HG03521 (cell line): ENCODE results near the gene PWWP2B.

Experiments
- ATAC-seq: cut with Tn5 transposase; IDR thresholded peaks from one replicate; pipeline ENCODE4 v1.9.1; 2021; ENCODE audit warnings: mild to moderate bottlenecking, moderate library complexity; ENCODE audit not compliant: unreplicated experiment

Gene PWWP2B

DNA sequence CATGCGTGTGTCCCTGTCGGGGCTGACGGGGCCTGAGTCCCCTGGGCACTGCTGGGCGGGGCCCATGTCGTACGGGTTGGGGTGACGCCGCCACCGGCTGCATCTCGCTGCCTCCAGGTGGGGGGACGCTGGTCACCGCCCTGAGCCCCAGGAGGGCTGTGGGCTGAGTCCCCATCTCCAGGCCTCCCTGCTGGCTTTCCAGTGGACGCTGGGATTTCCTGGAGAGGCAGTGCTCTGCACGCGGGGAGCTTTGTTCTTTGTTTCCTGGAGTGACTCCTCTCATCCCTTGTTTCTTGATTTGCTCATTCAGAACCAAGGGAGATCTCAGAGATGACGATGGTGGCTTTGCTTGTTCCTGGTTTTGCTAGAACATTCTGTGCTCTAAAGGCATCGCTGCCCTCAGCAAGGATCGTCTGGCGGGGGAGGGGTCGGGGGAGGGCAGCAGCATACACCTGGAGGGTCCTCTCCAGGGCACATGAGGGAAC is 21.0 kb downstream of the PWWP2B start:
- no peak for ATAC-seq

DNA sequence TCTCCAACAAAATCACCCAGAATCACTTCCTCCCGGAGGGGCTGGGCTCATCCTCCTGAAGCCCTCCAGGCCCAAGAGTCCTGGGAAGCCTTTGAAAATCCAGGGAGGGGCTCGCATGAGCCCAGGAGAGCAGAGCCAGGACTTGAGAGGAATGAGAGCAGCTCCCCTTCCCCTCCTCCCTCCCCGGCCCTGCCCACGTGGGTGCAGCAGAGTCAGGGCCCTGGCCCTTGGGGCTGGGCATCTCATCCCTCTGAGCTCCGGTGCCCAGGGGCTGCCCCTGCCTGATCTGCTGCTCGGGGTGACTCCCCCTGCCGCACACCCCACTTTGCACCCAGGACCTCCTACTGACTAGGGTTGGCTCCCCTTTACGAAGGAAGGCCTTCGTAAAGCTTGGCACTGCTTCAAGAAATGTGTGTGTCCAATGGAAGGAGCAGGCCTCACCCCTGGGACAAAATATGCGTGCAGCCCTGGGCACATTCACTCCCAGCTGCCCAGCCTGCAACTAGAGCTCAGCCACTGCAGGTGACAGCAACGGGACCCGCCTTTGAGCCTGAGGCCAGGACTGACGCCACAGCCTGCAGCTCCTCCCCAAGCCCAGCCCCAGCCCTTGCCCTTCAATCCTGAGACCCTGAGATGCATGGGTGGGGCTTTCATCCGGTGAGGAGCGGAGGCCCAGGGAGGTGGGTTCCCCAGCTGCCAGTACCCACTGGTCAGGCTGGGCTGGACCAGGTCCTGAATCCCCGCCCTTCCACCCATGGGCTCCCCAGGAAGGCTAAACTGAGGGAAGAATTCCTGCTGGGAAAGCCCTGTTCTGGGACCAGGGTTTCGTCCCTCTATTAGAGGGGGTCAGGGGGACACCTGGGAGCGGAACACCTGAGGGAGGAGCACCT is 21.8 kb downstream of the PWWP2B start:
- no peak for ATAC-seq

DNA sequence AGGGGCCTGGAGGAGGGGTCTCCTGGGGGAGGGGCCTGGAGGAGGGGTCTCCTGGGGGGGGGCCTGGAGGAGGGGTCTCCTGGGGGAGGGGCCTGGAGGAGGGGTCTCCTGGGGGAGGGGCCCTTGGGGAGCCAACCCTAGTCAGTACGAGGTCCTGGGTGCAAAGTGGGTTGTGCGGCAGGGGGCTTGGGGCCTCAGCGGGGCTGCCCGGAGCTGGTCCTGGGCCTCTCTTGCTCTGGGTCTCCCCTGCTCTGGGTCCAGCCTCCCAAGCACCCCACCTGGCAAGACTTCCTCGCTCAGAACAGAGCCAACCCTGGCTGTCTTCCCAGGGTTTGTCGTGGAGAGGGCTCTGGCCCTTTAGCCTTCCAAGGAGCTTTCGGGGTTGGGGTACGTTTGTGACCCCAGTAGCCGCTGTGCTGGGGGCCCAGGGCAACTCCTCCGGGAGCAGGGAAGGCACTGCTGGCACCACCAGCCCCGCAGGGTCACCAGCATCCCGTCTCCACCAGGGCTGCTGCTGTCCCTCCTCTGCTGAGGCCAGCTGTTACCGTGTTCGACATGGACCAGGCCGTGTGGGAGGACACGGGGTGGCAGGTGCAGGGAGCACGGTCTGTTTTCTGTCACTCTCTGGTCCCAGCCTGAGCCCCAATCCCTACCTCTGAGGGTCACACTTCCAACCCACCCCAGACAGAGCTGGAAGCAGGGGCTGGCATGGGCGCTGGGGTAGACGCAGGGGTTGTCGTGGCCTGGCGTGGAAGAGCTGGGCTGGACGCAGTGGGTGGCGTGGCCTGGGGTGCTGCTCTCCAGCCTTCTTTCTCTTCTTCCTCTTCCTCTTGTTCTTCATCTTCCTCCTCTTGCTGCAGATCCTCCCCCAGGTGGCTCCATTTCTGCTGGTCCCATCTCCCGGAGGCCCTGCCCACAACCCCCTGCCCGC is 22.8 kb downstream of the PWWP2B start:
- ATAC-seq = no peak

DNA sequence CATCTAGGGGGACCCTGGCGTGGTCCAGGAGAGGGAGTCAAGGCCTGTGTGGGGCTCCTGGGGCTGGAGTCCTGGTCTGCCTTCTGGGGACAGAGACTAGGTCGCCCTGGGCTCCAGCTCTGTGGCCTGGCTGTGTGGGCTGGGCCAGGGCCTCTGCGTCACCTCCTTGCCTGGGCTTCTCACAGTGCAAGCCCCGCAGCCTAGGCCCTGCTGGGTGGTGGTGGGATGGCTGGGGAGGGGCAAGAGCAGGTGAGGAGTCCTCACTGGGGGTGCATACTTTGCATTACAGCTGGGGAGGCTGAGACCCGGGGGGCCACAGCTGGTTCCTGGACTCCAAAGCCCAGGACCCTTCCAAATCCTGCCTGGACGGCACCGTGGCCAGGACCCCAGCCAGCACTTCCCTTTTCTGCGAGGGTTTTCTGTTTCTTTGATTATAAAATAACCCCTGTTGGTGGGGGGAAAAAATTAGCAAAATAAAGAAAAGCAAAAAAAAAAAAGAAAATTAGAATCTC is 23.5 kb downstream of the PWWP2B start:
- no peak for ATAC-seq

DNA sequence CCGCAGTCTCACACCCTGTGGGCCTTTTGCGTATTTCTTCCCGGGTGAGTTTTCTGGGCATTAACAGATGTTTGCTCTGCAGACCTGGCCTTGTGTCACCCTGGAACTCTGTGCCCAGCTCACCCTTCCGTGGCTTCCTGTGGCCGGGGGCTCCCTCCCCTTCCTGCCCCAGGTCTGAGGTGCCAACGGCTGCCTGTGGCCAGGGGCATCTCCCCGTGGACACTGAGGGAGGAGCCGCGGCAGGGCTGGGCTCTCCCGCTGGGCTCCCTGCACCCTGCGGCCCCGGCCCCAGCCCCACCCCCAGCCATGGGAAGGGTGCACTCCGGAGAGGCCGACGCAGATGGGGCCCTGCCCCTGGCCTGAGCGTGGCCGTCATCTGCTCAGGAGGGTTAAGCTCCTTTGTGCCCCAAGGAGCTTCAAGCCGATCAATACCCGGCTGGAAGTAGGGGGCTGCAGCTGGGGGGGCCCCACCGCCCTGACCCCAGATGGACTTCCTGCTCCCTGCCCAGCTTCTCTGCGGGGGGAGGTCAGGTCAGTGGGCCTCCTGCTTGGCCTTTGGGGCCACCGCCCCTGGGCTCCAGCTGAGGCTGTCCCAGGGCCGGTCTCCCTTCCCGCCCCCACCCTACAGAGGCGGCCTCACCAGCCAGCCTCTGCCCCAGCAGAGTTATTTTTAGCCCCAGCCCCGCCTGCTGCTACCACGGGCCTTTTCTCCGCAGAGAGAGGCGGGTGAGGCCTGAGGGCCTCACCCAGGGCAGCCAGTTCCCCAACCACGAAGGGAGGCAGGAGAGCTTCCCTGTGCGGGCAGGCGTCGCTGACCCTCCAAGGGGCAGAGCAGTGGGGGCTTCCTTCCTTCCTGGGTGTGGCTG is 24.2 kb downstream of the PWWP2B start:
- no peak for ATAC-seq

DNA sequence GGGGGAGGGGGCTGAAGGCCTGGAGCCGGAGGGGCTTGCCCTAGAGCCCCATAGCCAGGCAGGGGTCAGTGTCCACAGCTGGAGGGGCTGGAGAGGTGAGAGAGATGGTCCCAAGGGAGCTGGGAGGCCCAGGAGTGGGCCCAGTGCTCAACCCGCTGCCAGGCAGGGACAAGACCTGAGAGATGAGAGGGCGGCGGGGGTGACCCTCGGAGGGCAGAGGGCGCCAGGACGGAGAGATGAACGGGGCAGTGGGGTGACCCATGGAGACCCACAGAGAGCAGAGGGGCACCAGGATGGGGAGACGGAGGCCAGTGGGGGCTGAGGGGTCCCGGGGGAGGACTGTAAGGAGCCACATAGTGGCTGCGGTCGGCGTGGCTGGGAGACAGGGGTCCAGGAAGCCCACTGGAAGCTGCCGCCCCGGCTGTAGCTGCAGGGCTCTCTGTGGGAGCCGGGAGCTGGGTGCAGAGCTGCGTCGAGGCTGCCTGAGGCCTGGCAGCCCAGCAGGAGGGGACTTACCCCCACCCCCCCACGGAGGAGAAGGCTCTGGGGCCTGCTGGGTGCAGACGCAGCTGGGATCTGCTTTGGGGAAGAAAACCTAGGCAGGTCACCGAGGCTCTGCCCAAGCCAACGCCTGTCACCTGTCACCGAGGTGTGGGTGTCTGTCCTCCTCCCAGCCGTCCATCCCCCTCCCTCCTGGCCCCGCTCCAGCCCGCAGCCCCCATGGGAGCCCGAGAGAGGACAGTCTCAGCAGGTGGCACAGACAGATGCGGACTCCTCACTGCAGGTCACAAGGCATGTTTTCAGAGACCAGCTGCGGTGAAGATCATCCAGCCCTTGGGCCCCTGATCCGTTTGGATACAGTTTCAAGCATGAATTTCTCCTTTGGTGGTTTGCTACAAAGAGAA is 25.1 kb downstream of the PWWP2B start:
- ATAC-seq = no peak

DNA sequence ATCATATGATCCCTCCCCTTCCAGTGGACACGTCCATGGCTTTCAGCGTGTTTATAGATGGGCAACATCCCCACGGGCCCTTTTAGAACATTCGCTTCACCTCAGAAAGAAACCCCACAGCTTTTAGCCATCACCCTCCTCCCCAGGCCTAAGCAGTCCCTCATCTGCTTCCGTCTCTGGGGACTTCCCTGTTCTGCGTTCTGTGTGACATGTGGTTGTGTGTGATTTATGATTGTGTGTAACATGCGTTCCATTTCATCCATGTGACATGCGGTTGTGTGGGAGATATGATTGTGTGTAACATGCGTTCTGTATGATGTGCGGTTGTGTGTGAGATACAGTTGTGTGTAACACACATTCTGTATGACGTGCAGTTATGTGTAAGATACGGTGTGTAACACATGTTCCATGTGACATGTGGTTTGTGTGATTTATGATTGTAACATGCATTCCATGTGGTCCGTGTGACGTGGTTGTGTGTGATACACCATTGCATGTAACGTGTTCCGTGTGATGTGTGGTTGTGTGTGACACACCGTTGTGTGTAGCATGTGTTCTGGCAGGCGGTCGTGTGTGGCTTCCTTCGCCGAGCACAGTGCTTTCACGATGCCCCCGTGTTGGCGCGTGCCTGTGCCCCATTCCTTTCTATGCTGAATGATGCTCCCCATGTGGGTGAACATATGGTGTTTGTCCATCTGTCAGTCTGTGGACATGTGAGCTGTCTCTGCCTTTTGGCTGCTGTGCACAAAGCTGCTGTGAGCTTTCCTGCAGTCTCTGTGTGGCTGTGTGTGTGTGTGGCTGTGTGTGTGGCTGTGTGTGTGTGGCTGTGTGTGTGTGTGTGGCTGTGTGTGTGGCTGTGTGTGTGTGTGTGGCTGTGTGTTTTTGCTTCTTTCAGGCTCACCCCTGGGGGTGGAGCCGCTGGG is 26.2 kb downstream of the PWWP2B start:
- no peak for ATAC-seq

DNA sequence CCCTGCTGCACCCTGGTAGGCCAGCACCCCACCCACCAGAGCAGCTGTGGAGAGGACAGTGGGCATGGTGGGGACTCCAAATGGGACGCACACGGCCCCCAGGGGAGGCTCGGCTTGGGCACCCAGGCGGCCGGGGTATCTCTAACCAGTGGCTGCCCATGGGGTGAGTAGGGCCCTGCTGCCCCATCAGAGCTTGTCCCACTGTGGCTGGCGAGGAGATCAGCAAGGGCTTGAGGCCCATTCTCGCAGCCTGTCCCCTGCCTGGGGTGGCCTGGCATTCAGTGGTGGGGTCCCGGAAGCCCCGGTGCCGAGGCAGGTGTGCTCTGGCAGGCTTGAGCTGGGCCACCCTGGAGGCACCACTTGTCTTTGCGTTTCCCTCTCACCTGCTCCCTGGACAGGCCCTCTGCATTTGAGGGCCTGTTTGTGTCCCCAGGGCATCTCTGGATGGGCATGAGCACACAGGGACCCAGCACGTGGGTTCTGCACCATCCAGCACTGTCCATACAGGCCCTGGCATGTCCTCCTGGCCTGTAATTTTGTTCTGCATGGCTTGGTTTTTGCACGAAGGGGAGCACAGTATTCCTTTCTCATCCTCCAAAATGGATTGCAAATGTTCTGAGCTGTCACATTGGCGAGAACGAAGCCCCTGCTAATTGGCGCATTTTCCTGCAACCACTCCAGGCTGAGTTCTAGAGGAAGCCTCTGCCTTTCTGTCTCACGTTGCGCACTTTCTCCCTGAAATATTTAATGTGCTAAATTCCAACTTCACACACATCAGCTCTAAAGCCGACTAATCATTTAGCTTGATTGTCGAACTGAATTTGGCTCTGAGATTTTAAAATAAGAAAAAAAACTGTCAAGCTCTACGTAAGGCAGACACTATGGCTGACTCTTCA is 27.2 kb downstream of the PWWP2B start:
- ATAC-seq = no peak

DNA sequence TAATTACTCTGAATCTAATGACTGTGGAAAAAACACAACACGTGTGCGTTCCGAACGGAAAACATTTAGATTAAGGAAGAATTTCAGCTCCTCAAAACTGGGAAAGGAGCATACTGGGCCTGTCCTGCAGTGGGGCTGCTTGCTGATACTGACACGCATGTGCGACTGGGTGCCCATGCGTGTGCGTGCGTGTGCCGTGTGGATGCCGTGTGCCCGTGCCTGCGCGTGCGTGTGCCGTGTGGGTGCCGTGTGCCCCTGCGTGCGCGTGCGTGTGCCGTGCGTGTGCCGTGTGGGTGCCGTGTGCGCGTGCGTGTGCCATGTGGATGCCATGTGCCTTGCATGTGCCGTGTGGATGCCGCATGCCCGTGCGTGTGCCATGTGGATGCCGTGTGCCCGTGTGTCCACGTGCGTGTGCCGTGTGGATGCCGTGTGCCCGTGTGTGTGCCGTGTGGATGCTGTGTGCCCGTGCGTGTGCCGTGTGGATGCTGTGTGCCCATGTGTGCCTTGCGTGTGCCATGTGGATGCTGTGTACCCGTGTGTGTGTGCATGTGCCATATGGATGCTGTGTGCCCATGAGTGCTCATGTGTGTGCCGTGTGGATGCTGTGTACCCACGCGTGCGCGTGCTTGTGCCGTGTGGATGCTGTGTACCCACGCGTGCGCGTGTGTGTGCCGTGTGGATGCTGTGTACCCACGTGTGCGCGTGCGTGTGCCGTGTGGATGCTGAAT is 28.2 kb downstream of the PWWP2B start:
- no peak for ATAC-seq

DNA sequence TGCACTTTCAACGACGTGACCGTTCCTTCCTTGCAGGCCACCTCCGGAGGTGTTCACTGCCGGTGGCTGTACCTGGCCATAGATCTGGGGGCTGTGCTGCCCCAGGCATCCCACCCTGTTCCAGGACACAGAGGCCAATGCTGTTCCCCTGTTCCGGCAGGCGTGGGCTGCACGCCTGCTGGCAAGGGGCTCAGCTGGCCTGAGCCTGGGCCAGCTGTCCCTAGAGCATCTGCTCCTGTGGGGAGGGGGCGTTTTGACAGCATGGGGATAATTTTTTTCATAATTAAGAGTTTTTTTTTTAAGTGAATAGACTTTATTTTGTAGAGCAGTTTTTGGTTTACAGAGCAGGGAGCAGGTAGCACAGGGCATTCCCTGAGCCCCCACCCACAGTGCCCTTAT is 28.8 kb downstream of the PWWP2B start:
- ATAC-seq = no peak

DNA sequence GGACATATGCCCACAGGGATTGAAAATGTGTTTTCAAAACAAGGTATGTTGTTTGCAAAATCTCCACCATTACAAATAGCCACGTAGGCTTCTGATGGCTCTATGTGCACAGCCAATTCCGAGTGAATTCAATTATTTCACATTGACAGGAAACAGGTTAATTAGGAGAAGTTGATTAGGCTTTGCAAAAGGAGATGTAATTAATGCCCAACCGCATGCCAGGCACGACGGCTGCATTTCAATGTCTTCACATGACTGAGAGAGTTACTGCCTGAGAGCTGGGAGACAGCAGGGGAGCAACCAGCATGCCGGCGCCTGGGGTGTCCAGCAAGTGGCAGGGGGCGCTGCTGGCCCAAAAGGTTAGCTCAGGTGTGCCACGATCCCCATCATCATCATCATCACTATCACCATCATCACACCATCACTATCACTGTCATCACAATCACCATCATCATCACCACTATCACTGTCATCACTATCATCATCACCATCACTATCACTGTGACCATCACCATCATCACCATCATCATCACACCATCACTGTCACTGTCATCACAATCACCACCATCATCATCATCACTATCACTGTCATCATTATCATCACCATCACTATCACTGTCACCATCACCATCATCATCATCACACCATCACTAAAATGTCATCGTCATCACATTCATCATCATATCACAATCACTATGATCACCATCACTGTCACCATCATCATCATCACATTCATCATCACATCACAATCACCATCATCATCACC is 30.2 kb downstream of the PWWP2B start:
- ATAC-seq = no peak

DNA sequence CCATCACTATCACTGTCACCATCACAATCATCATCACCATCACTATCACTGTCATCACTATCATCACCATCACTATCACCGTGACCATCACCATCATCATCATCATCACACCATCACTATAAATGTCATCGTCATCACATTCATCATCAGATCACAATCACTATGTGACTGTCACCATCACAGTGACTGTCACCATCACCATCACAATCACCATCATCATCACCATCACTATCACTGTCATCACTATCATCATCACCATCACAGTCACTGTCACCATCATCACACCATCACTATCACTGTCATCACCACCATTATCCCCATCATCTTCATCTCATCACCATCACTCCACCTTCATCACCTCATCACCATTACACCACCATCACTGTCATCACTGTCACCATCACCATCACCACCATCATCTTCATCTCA is 31.0 kb downstream of the PWWP2B start:
- no peak for ATAC-seq

DNA sequence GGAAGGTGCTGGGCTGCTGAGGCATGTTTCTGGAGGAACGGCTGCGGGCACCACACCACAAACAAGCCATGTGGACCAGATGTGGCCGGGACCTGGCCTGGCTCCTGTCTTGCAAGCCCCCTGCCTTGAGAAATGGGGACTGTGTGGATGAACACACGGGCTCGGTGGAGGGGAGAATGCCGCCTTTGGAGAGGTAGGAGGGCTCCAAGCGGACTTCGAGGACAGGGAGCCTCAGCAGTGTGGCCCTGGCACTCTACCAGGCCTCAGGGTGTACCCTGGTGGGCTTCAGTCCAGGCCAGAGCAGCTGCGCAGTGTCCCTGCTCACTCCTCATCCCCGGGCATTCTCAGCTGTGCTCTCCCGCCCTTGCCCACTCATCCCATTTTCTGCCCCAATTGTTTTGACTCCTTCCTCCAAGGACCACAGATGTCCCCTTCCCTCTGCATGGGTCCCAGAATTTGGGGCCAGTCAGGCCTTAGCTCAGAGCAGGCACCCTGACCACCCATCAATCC is 31.5 kb downstream of the PWWP2B start:
- ATAC-seq = no peak

DNA sequence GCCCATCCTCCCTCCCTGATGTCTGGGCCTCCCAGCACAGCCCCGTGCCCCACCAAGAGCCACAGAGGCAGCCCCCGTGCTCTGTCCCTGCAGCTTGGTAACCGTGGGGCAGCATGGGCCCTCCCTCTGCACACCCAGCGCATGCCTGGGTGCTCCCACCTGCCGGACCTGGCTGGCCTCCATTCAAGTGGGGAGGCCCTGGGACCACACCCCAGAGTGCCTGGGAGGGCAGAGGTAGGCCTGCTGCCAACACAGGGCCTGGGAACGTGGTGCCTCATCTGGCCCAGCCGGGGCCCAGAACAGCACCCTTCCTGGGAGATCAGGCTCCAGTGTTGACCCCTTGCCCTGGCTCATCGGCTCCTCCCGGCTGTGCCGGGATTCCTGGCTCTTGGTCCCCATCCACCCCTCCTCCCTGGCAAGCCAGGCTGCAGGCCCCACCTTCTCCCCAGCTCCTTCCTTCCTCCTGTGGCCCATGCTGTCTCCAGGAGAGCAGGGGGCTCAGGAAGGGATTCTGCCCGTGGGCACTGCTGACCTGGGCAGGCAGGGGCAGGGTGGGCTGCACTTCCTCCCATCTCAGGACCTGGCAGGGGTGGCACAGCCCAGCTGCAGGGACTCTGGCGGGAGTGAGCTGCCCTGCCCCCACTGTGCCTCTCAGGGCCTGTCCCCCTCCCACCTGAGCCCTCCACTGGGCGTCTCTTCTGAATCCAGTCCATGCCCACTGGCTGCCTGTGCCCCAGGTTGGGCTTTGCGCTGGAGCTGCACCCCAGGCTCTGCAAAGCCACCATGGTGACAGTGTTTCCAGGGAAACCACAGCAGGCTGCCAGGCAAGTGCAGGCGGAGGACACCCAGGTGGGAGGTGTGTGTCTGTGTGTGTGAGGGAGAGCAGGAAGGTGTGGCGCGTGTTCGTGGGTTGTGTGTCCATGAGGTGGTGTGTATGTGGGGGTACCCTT is 32.6 kb downstream of the PWWP2B start:
- no peak for ATAC-seq
